Gastroesophageal sphincter (tissue), 4 donors: Measurements from ENCODE around the gene HEYL. TPM values are rescaled to one million over a fixed set of nuclear protein-coding genes. Genes with fewer than 3 reads are reported as not detected.

Experiments used
- ATAC-seq: fragments of 150-250 bp; one replicate; pipeline ENCODE4 v1.9.1; 2016; ENCODE audit warnings: mild to moderate bottlenecking, moderate library complexity
- H3K27ac ChIP-seq, 4 donors: fragments of 200-600 bp; sonication (generic) in 3 of 4; 1 replicate in 3 of 4; 2 replicates in 1 of 4; pipeline ENCODE4 v1.5.1; 2016 to 2019
- H3K27me3 ChIP-seq: fragments of 200-600 bp; sonication (generic); one replicate; pipeline ENCODE4 v1.5.1; 2019
- H3K36me3 ChIP-seq, 2 donors: fragments of 200-600 bp; sonication (generic); one replicate each; pipeline ENCODE4 v1.5.1; 2019; ENCODE audit warnings: control low read depth in 1 of 2
- H3K4me1 ChIP-seq, 3 donors: fragments of 200-600 bp; sonication (generic); 1 replicate in 2 of 3; 2 replicates in 1 of 3; pipeline ENCODE4 v1.5.1; 2016 to 2019; ENCODE audit warnings: control low read depth in 2 of 3
- H3K4me3 ChIP-seq, 2 donors: fragments of 200-600 bp; sonication (generic); one replicate each; pipeline ENCODE4 v1.5.1; 2019; ENCODE audit warnings: mild to moderate bottlenecking in 1 of 2, moderate library complexity in 1 of 2
- H3K9me3 ChIP-seq, 3 donors: fragments of 200-600 bp; sonication (generic); one replicate each; pipeline ENCODE4 v1.5.1; 2017 to 2019; ENCODE audit warnings: control low read depth in 2 of 3
- CTCF ChIP-seq, 4 experiments: fragments of 200-600 bp in 2 of 4; fragments of 450-650 bp in 2 of 4; sonication (generic) in 1 of 4; IDR thresholded peaks; one replicate each; pipeline ENCODE4 v1.5.1; 2017 to 2019; ENCODE audit warnings: antibody characterized with exemption in 4 of 4, mild to moderate bottlenecking in 2 of 4, moderate library complexity in 2 of 4
- EP300 ChIP-seq: sonication (generic); formaldehyde crosslinking; IDR thresholded peaks from one replicate; pipeline ENCODE4 v1.6.1; 2017; ENCODE audit warnings: antibody characterized with exemption, mild to moderate bottlenecking
- POLR2A ChIP-seq, 2 donors: fragments of 450-650 bp; IDR thresholded peaks; one replicate each; pipeline ENCODE4 v1.6.1; 2017; ENCODE audit warnings: antibody characterized with exemption in 2 of 2, mild to moderate bottlenecking in 2 of 2, moderate library complexity in 1 of 2
- POLR2AphosphoS5 ChIP-seq: sonication (generic); formaldehyde crosslinking; IDR thresholded peaks from one replicate; pipeline ENCODE4 v1.6.1; 2017; ENCODE audit warnings: antibody characterized with exemption
- WGBS, 2 donors: methylation state at CpG; one replicate each; pipeline ENCODE4 v1.1.5; 2018; ENCODE audit warnings: low coverage in 1 of 2; 5-methylcytosine and 5-hydroxymethylcytosine counted together
- total RNA-seq, 4 donors: library from RNA; depleted of rRNA; stranded (reverse); fragments of >200 nt; gene quantifications; one replicate each; pipeline ENCODE4 v1.1.0, GENCODE V29; 2016

HEYL gene
- total RNA-seq, 4 donors from 2014 or later = 3.0 to 8.4 (median 6.0) TPM

GRCh38 chr1:39623053-39623452 lies 16.4 kb downstream of the HEYL start:
- no peak for ATAC-seq
- H3K27me3 ChIP-seq = no peaks in the 10 kb centered on the region
- TF ChIP-seq POLR2AphosphoS5 = no peak
- no peak for TF ChIP-seq CTCF (IDR thresholded peaks at IDR 0.05)
- no peak for TF ChIP-seq EP300
- TF ChIP-seq POLR2A (IDR thresholded peaks at IDR 0.05) = no peak
- peaks cover 0 to 38% (median 6%) of the 10 kb centered on the region in 3 donors for H3K4me1 ChIP-seq
- no peak overlapping the region for H3K4me3 ChIP-seq
- peaks cover 0 to 4% of the 10 kb centered on the region in 2 donors for H3K36me3 ChIP-seq
- WGBS, 2 donors = 60 to 67% methylated on average over 1 to 3 of the region's 6 CpGs
- H3K9me3 ChIP-seq = no peaks in the 10 kb centered on the region
- H3K27ac ChIP-seq = no peak overlapping the region

GRCh38 chr1:39622427-39622826 lies 17.0 kb downstream of the HEYL start:
- Histone ChIP-seq H3K4me3 (no peak overlapping the region), H3K9me3 (no peaks in the 10 kb centered on the region), H3K27ac (no peak overlapping the region), H3K4me1 (peaks cover 0 to 38% (median 6%) of the 10 kb centered on the region in 3 donors), H3K36me3 (peaks cover 0 to 2% of the 10 kb centered on the region in 2 donors), H3K27me3 (no peaks in the 10 kb centered on the region)
- 84 to 100% methylated on average over 2 of the region's 3 CpGs for WGBS, 2 donors
- ATAC-seq = no peak
- no peak for TF ChIP-seq POLR2A (IDR thresholded peaks at IDR 0.05)
- no peak for TF ChIP-seq POLR2AphosphoS5
- no peak for TF ChIP-seq EP300
- TF ChIP-seq CTCF (IDR thresholded peaks at IDR 0.05) = no peak

GRCh38 chr1:39620659-39621165 lies 18.7 kb downstream of the HEYL start:
- no peak for TF ChIP-seq CTCF (IDR thresholded peaks at IDR 0.05)

GRCh38 chr1:39617488-39618049 lies 21.9 kb downstream of the HEYL start:
- Histone ChIP-seq H3K27ac (no peak overlapping the region), H3K4me1 (no peaks in the 10 kb centered on the region), H3K4me3 (no peak overlapping the region), H3K9me3 (no peaks in the 10 kb centered on the region), H3K27me3 (no peaks in the 10 kb centered on the region), H3K36me3 (no peaks in the 10 kb centered on the region)
- ATAC-seq = no peak
- TF ChIP-seq CTCF (IDR thresholded peaks at IDR 0.05) (no peak), POLR2AphosphoS5 (no peak), POLR2A (IDR thresholded peaks at IDR 0.05) (no peak), EP300 (no peak)
- 84 to 100% methylated on average over 1 to 3 of the region's 4 CpGs for WGBS, 2 donors

More at GRCh38 chr1:39620659-39621165, 18.7 kb downstream of the HEYL start:
- H3K4me1 ChIP-seq = peaks cover 0 to 24% (median under 1%) of the 10 kb centered on the region in 3 donors
- WGBS, 2 donors = 75 to 90% methylated on average over 2 of the region's 3 CpGs
- no peaks in the 10 kb centered on the region for H3K36me3 ChIP-seq
- no peak overlapping the region for H3K4me3 ChIP-seq
- no peak overlapping the region for H3K27ac ChIP-seq
- H3K27me3 ChIP-seq = no peaks in the 10 kb centered on the region
- no peak for ATAC-seq
- no peaks in the 10 kb centered on the region for H3K9me3 ChIP-seq

- no peaks in the 10 kb centered on the region for H3K9me3 ChIP-seq
- H3K27ac ChIP-seq = no peak overlapping the region
- 72 to 82% methylated on average over 4 to 8 of the region's 8 CpGs for WGBS, 2 donors
These were observed 24.3 kb downstream of the HEYL start for GRCh38 chr1:39615086-39615673.

More at GRCh38 chr1:39615086-39615673, 24.3 kb downstream of the HEYL start:
- Histone ChIP-seq H3K27me3 (peaks cover 3% of the 10 kb centered on the region), H3K4me3 (no peak overlapping the region), H3K36me3 (no peaks in the 10 kb centered on the region), H3K4me1 (no peaks in the 10 kb centered on the region)
- TF ChIP-seq POLR2A (IDR thresholded peaks at IDR 0.05) = no peak
- no peak for TF ChIP-seq EP300
- no peak for TF ChIP-seq CTCF (IDR thresholded peaks at IDR 0.05)
- TF ChIP-seq POLR2AphosphoS5 = no peak
- no peak for ATAC-seq
